HG03045 (cell line): ENCODE measurements around the gene KLK6.

Source experiments
- ATAC-seq: cut with Tn5 transposase; IDR thresholded peaks from one replicate; pipeline ENCODE4 v1.9.1; 2021; ENCODE audit warnings: mild to moderate bottlenecking, moderate library complexity; ENCODE audit not compliant: unreplicated experiment

The KLK6 gene

GRCh38 chr19:50969413-50969760 lies at the start of gene KLK6:
Gene KLK6 (minus strand): TSS chr19:50969591. CDS start chr19:50968104, 1,487 bp downstream.
- no peak for ATAC-seq

- ATAC-seq: no peak
These were observed 49.6 kb upstream of the KLK6 start for GRCh38 chr19:51018745-51019543.

DNA sequence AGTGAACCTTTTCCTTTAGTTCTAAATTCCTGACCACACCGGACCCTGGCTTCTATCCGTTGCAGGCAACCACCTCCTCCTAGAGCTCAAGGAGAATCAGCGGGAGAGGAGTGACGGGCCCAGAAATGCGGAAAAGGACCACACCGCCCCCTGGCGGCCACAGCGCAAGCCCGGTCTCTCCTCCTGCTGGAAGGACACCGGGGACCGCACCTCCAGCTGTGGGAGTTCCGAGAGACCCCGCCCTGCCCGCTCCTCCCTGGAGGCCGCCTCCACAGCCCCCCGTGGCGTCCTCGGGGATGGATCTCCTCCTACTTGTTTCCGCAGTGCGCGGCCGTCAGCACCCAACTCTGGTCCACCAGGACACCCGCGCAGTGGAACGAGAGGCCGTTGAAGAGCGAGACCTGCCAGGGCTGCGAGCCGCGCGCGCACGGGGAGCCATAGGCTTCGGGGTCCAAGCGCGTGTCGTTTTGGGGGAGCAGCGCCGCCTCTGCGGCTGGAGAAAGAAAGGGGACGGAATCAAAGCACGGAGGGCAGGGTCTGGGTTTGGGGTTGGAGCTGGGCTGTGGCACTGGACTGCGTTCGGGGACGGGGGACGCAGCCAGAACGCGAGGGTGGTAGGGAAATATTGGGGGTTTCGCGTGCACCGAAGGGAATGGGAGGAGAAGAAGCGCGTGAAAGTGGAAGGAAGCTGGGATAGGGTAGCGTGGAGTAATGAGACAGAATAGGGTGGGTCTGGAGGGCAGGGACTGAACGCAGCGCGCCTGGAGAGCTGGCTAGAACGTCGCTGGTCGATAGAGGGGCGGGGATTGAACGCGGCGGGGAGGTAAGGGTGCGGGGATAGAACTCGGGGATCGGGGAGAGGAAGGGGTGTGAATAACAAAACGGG lies 47.6 kb upstream of the KLK6 start:
- ATAC-seq: no peak

DNA sequence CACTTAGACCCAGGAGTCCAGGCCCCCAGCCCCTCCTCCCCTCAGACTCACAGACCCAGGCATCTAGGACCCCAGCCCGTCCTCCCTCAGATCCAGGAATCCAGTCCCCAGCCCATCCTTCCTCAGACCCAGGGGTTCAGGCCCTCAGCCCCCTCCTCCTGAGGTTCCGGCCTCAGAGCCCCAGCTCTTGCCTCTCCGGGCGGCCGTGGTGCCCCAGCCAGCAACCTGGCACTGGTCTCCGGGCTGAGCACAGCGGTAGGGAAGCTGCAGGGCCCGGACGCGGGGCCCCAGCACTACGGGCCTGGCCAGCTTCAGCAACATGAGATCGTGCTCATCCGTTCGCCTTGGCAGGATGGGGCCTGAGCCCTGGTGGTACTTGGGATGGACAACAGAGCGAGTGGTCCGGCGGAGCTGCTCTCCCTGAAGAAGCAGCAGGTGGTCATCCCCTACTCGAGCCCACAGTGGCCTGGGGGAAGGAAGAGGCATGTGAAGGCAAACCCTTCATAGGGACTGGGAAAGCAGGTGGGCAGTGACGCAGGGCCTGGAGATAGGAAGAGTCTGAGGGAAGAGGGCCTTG lies 46.4 kb upstream of the KLK6 start:
- no peak for ATAC-seq

DNA sequence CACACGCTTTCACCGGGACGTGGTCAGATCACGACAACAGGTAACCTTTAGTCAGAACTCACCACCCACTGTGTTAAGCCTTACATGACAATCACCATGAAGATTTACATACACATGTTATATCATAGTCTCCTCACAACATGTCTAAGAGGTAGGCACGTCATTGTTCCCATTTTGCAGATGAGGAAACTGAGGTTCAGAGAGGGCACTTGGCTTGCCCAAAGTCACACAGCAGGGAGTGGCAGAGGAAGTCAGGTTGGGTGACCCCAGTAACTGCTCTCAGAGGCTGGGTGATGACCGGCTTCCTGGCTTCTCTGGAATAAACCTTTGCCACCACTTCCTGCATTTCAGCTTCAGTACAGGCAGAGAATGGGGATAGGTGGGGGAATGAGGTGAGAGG lies 44.9 kb upstream of the KLK6 start:
- ATAC-seq: no peak

DNA sequence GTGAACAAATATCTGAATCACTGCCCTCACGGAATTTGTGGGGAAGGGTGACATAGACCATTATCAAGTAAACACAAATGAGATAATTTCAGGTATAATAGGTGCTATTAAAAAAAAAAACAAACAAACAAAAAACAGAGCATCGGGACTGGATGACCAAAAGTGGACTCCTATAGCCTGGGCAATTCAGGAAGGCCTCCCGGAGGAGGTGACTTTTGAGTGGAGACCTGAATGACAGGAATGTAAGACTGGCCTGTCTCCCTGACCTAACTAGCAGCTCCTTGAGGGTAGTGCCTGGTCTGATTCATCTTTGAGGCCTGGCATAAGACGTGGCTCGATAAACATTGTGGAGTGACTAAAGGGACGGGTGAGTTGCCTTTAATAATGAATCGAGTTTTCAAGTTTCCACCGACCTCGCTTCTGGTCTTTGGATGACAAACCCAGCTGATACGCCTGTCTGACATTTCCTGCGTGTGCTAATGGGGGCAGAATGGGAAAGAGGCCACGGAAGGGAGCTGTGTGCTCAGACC lies 43.3 kb upstream of the KLK6 start:
- no peak for ATAC-seq

GRCh38 chr19:51010066-51010795 lies 40.8 kb upstream of the KLK6 start:
- no peak for ATAC-seq

GRCh38 chr19:51009061-51009891 lies 39.9 kb upstream of the KLK6 start:
- no peak for ATAC-seq

GRCh38 chr19:51007488-51007887 lies 38.1 kb upstream of the KLK6 start:
- ATAC-seq: no peak

- ATAC-seq: no peak
These were observed 37.0 kb upstream of the KLK6 start for GRCh38 chr19:51006406-51006805.

DNA sequence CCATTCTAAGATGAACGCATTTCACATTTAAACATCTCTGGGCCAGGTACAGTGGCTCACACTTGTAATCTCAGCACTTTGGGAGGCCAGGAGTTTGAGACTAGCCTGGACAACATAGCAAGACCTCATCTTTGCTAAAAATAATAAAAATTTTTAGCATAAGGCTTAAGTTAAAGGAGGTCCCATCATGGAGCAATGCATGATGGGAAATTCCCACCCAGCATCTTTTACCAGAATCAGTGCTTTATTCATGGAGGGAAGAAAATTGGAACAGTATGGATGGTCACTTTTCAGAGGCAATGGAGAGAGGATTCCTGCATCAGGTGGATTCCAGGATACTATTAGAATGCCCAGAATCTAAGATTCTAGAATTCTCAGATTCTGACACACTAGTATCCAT lies 35.9 kb upstream of the KLK6 start:
- ATAC-seq: no peak

GRCh38 chr19:51003316-51003715 lies 33.9 kb upstream of the KLK6 start:
- ATAC-seq: no peak

- ATAC-seq: no peak
These were observed 33.3 kb upstream of the KLK6 start for GRCh38 chr19:51002542-51003311.

DNA sequence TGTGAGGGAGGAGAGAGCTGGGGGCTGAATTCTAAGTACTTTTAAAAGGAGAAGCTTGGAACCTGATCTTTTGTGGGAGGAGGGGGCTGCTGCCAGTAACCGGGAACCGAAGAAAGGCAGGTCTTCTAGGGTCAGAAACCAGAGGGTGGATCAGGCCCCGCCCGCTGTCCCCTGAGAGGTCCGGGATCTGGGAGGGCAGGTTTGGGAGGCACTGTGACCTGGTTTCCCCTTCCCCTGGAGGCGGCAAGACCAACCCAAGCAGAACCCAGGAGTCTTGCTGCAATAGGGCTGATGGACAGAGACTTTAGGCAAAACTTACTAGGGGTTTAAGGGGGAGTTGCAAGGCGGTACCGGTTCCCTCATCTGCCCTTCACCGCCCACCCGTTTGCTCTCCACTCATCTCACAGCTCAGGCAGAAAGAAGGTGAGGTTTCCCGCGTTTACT lies 32.7 kb upstream of the KLK6 start:
- no peak for ATAC-seq

DNA sequence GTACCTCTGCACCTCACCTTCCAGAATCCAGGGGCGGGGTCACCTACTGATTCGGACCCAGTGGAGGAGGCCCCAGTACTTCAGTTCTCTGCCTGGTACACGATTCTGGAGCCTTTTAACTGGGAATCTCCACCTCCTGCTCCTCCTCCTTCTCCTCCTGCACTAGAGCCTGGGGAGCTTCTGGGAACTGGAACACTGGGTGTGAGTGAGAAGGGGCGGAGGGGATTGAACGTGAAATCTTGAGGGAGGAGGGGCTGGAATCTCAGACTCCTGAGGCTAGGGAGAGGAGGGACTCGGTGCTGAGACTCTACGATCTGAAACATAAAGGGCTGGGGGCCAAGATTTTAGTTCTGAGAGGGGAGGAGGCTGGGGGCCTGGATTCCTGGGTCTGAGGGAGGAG lies 32.1 kb upstream of the KLK6 start, which contains the start of gene KLK8:
Gene KLK8, minus strand, starts transcription at position 90 of the 400 bp plus-strand sequence. CDS start 437 bp downstream, outside the sequence.
- no peak for ATAC-seq

DNA sequence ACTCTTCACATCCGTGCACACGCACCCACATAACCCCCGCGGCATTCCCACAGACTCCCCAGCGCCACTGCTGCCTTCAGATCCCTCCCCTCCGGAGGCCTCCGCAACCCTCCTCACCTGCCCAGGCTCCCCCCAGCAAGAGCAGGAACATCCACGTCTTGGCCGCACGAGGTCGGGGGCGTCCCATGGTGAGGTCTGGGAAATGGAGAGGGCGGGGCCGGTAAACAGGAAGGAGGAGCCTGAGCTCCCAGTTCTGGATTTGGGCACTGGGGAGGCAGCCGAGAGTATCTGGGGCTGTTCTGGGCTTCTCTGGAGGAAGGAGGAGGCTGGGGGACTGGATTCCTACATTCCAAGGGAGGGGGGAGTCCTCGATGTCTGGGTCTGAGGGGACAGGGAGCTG lies 31.6 kb upstream of the KLK6 start:
- no peak for ATAC-seq

- ATAC-seq: no peak
These were observed 31.0 kb upstream of the KLK6 start for GRCh38 chr19:51000426-51000825.

GRCh38 chr19:50998686-50999085 lies 29.3 kb upstream of the KLK6 start:
- no peak for ATAC-seq

DNA sequence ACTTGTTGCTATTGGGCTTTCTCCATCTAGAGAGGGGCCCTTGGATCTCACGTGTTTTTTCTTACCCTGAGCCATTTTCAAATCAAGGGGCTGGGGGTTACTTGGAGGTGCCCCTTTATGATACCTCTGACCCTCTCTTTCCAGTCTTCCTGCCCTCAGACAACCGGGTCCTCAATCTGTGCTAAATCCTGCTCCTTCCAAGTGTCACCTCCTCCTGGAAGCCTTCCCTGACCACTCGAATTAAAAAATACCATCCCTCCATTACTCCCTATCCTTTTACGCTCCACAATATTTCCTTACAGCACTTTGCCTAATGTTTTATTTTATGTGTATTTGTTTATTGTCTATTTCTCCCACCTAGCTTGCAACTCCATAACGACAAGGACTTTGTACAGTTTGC lies 28.7 kb upstream of the KLK6 start:
- ATAC-seq: no peak
